OCI-LY3 (cell line): ENCODE results near the gene SPATS1.

ENCODE experiments used
- H2AFZ ChIP-seq: fragments of 200-600, 300-600 bp; shearing (Covaris generic); 2 replicates; pipeline ENCODE4 v1.6.0; 2014; ENCODE audit warnings: antibody characterized with exemption, low read depth, low read length
- H3K27ac ChIP-seq: fragments of 200-600, 300-600 bp; sonication (generic); 2 replicates; pipeline ENCODE4 v1.5.1; 2014; ENCODE audit warnings: mild to moderate bottlenecking, low read length, moderate library complexity, mixed read lengths
- H3K27me3 ChIP-seq: fragments of 200-600, 300-600 bp; sonication (generic); 2 replicates; pipeline ENCODE4 v1.6.1; 2014; ENCODE audit warnings: low read depth, low read length, mixed read lengths
- H3K36me3 ChIP-seq: fragments of 200-600, 300-600 bp; sonication (generic); replicated peaks from 2 replicates; pipeline ENCODE3; 2014; ENCODE audit warnings: low read depth, low read length, mixed read lengths
- H3K4me1 ChIP-seq: fragments of 300-600, 200-600 bp; sonication (generic); 2 replicates; pipeline ENCODE4 v1.6.1; 2014; ENCODE audit warnings: low read length, mixed read lengths
- H3K4me2 ChIP-seq: fragments of 200-600, 300-600 bp; sonication (generic); 2 replicates; pipeline ENCODE4 v1.6.1; 2014; ENCODE audit warnings: low read length, mixed read lengths
- H3K4me3 ChIP-seq: fragments of 300-600, 200-600 bp; sonication (generic); 2 replicates; pipeline ENCODE4 v1.5.1; 2014; ENCODE audit warnings: antibody characterized with exemption, mild to moderate bottlenecking, low read length, moderate library complexity
- H3K79me2 ChIP-seq: fragments of 300-600, 200-600 bp; shearing (Covaris generic); 2 replicates; pipeline ENCODE4 v1.6.1; 2014; ENCODE audit warnings: mild to moderate bottlenecking, low read length, mixed read lengths
- H3K9ac ChIP-seq: fragments of 300-600, 200-600 bp; shearing (Covaris generic); 2 replicates; pipeline ENCODE4 v1.6.0; 2014; ENCODE audit warnings: mild to moderate bottlenecking, low read length, moderate library complexity
- H3K9me3 ChIP-seq: fragments of 200-600, 300-600 bp; shearing (Covaris generic); 2 replicates; pipeline ENCODE4 v1.6.1; 2014; ENCODE audit warnings: low read length, mixed read lengths; ENCODE audit not compliant: insufficient read depth
- H4K20me1 ChIP-seq: fragments of 200-600, 300-600 bp; sonication (generic); 2 replicates; pipeline ENCODE4 v1.6.1; 2016; ENCODE audit warnings: low read length, mixed read lengths; ENCODE audit not compliant: insufficient read depth
- EZH2phosphoT487 ChIP-seq: fragments of 200-600 bp; shearing (Covaris generic); IDR thresholded peaks from 2 replicates; pipeline ENCODE4 v1.6.1; 2018; ENCODE audit warnings: antibody characterized with exemption, mixed run types, low read depth
- TF ChIP-seq, protein P1 (sequence below): fragments of 200-600, 300-600 bp; sonication (generic); IDR thresholded peaks from 2 replicates; pipeline ENCODE4 v1.5.1; 2014; ENCODE audit warnings: antibody characterized with exemption, low read length, low read depth

SPATS1 gene

DNA sequence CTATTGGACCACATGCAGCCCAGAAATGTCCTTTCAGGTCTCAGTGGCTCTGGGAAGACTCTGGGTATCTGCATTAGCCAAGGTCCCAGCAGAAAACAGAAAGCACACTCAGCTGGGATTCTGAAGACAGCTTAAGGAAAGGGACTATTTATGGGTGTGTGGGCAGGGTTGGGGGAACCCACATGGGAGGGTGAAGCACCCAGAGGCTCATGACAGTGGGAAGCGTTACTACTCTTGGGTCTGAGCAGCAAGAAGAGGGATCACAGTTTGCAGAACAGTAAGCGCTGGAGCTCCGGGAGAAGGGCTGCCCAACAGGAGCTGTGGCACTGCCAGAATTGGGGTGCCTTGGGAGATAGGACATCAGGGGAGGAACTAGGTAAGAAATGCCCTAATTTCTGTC, 32.6 kb downstream of the SPATS1 start:
- no peaks in the 10 kb centered on the region for H3K4me1 ChIP-seq
- H3K9me3 ChIP-seq, result no peaks in the 10 kb centered on the region
- no peak overlapping the region for H3K9ac ChIP-seq
- H3K4me2 ChIP-seq, result no peak overlapping the region
- H2AFZ ChIP-seq, result no peak overlapping the region
- no peaks in the 10 kb centered on the region for H3K79me2 ChIP-seq
- H3K4me3 ChIP-seq, result no peak overlapping the region
- H4K20me1 ChIP-seq, result no peaks in the 10 kb centered on the region
- no peak overlapping the region for H3K27ac ChIP-seq
- peaks cover 11% of the 10 kb centered on the region; the same call in 1 of the 2 replicates for H3K27me3 ChIP-seq
- H3K36me3 ChIP-seq, result no peaks in the 10 kb centered on the region
- TF ChIP-seq, protein P1, sequence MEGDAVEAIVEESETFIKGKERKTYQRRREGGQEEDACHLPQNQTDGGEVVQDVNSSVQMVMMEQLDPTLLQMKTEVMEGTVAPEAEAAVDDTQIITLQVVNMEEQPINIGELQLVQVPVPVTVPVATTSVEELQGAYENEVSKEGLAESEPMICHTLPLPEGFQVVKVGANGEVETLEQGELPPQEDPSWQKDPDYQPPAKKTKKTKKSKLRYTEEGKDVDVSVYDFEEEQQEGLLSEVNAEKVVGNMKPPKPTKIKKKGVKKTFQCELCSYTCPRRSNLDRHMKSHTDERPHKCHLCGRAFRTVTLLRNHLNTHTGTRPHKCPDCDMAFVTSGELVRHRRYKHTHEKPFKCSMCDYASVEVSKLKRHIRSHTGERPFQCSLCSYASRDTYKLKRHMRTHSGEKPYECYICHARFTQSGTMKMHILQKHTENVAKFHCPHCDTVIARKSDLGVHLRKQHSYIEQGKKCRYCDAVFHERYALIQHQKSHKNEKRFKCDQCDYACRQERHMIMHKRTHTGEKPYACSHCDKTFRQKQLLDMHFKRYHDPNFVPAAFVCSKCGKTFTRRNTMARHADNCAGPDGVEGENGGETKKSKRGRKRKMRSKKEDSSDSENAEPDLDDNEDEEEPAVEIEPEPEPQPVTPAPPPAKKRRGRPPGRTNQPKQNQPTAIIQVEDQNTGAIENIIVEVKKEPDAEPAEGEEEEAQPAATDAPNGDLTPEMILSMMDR, result no peak
- TF ChIP-seq EZH2phosphoT487, result no peak

GRCh38 chr6:44377484-44377883, 35.0 kb downstream of the SPATS1 start:
- Histone ChIP-seq H3K4me2 (no peak overlapping the region), H3K36me3 (no peaks in the 10 kb centered on the region), H2AFZ (no peak overlapping the region), H4K20me1 (no peaks in the 10 kb centered on the region), H3K27me3 (peaks cover 11% of the 10 kb centered on the region; the same call in 1 of the 2 replicates), H3K9ac (no peak overlapping the region), H3K9me3 (no peaks in the 10 kb centered on the region), H3K79me2 (no peaks in the 10 kb centered on the region), H3K4me3 (no peak overlapping the region), H3K4me1 (no peaks in the 10 kb centered on the region), H3K27ac (no peak overlapping the region)
- no peak for TF ChIP-seq EZH2phosphoT487
- TF ChIP-seq, protein P1, result no peak

DNA sequence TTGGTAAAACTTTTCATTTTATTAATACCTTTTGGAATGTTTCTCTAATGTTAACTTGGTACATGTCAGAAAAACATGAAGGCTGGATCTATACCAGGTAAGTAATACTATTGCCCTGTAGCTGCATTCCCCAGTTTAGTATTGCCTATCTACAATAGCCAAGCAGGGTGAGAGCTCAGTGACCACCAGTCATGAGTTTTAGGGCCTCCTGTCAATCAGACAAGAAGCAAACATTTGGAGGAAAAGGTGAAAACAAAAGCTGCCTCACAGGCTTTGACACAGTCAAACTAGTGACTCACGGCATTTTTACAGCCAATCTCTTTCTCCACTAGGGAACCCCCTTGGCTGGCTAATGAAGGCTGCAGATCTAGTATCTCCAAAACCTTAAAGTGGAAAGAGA, 35.5 kb downstream of the SPATS1 start:
- TF ChIP-seq, protein P1, result no peak
- TF ChIP-seq EZH2phosphoT487, result no peak
- Histone ChIP-seq H3K4me2 (no peak overlapping the region), H3K4me1 (no peaks in the 10 kb centered on the region), H3K9ac (no peak overlapping the region), H3K4me3 (no peak overlapping the region), H3K27ac (no peak overlapping the region), H3K9me3 (no peaks in the 10 kb centered on the region), H3K27me3 (peaks cover 11% of the 10 kb centered on the region; the same call in 1 of the 2 replicates), H3K79me2 (no peaks in the 10 kb centered on the region), H3K36me3 (no peaks in the 10 kb centered on the region), H2AFZ (no peak overlapping the region), H4K20me1 (no peaks in the 10 kb centered on the region)

GRCh38 chr6:44381739-44382138, 39.3 kb downstream of the SPATS1 start:
- Histone ChIP-seq H3K9ac (no peak overlapping the region), H3K4me2 (no peak overlapping the region), H3K4me3 (no peak overlapping the region), H3K27me3 (no peaks in the 10 kb centered on the region), H3K4me1 (peaks cover 5% of the 10 kb centered on the region; the same call in 1 of the 2 replicates), H3K9me3 (no peaks in the 10 kb centered on the region), H3K27ac (no peak overlapping the region), H3K79me2 (no peaks in the 10 kb centered on the region), H2AFZ (no peak overlapping the region), H3K36me3 (no peaks in the 10 kb centered on the region), H4K20me1 (no peaks in the 10 kb centered on the region)
- TF ChIP-seq, protein P1, result no peak
- no peak for TF ChIP-seq EZH2phosphoT487
